Suppressor macrophage treated with lipopolysaccharide for 1 hour (primary cell): ENCODE measurements around the gene TSPAN18.

Experiments used
- DNase-seq, 3 donors: peaks; one replicate each; pipeline ENCODE4 v3.0.0-alpha.2; 2020 to 2022

Gene TSPAN18

GRCh38 chr11:44761551-44761961, 34.8 kb downstream of the TSPAN18 start:
- DNase-seq, result no peak

- peak in 1 of 3 donors; percentile 17 for DNase-seq
Observed at GRCh38 chr11:44763121-44763820, 36.5 kb downstream of the TSPAN18 start.

GRCh38 chr11:44764583-44764982, 37.8 kb downstream of the TSPAN18 start:
- no peak for DNase-seq

GRCh38 chr11:44765026-44765595, 38.3 kb downstream of the TSPAN18 start:
- no peak for DNase-seq

- DNase-seq, result no peak
Observed at GRCh38 chr11:44765676-44766075, 38.9 kb downstream of the TSPAN18 start.

GRCh38 chr11:44766112-44766971, 39.6 kb downstream of the TSPAN18 start:
- no peak for DNase-seq

- no peak for DNase-seq
Observed at GRCh38 chr11:44766972-44767278, 40.2 kb downstream of the TSPAN18 start.

GRCh38 chr11:44767421-44767820, 40.7 kb downstream of the TSPAN18 start:
- no peak for DNase-seq

GRCh38 chr11:44770401-44770800, 43.6 kb downstream of the TSPAN18 start:
- DNase-seq, result no peak

- no peak for DNase-seq
Observed at GRCh38 chr11:44771252-44771734, 44.5 kb downstream of the TSPAN18 start.

- DNase-seq, result peak in 1 of 3 donors; percentile 7
Observed at GRCh38 chr11:44771841-44772240, 45.1 kb downstream of the TSPAN18 start.

- DNase-seq, result no peak
Observed at GRCh38 chr11:44773351-44773965, 46.7 kb downstream of the TSPAN18 start.

- DNase-seq, result no peak
Observed at GRCh38 chr11:44774108-44774507, 47.3 kb downstream of the TSPAN18 start.

GRCh38 chr11:44774731-44775130, 48.0 kb downstream of the TSPAN18 start:
- no peak for DNase-seq

- peak; percentile 64 to 85 (median 81) for DNase-seq
Observed at GRCh38 chr11:44775366-44775984, 48.7 kb downstream of the TSPAN18 start.

- DNase-seq, result no peak
Observed at GRCh38 chr11:44775985-44776446, 49.3 kb downstream of the TSPAN18 start.

- no peak for DNase-seq
Observed at GRCh38 chr11:44776551-44777208, 49.9 kb downstream of the TSPAN18 start.

GRCh38 chr11:44777209-44778194, 50.7 kb downstream of the TSPAN18 start:
- DNase-seq, result no peak

GRCh38 chr11:44778195-44779100, 51.7 kb downstream of the TSPAN18 start:
- DNase-seq, result no peak
